Subcutaneous adipose tissue (tissue), 4 donors: Measurements from ENCODE around the gene FAM171A1. TPM values are rescaled to one million over a fixed set of nuclear protein-coding genes. Genes with fewer than 3 reads are reported as not detected.

Experiments used
- total RNA-seq, 4 donors: library from RNA; depleted of rRNA; stranded (reverse); fragments of >200 nt; gene quantifications; one replicate each; pipeline ENCODE4 v1.1.0, GENCODE V29; 2016
- TF ChIP-seq, protein P1 (sequence below): fragments of 450-650 bp; IDR thresholded peaks from one replicate; pipeline ENCODE4 v1.5.1; 2016; ENCODE audit warnings: low read depth, mild to moderate bottlenecking, control low read depth, antibody characterized with exemption, moderate library complexity

FAM171A1 gene
- total RNA-seq, 4 donors from 2014 or later: 9.2 to 23.6 (median 12.2) TPM

DNA sequence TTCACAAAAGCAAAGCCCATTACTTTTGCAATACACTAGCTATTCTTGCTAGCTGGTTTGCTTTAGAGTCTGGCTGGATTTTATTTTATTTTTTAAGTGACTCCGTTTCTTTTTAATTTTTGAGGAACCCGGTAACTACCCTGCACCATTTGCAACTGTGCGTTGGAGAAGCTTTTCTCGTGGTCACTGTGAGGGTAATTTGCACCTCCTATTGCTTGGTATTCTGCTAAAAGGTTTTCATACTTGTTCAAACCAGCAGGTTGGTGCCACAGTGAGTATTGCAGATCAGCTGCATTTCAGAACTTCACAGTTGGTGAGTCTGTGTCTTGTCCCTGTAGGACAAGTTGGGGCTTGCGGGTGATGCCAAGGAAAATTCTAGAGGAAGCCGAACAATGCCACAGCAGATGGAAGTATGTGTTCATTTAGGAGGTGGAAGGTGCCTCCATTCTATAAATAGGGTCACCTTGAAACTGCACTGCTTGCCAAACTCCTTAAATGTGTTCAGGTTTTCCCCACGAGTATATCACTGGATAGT is 198.7 kb downstream of the FAM171A1 start:
- TF ChIP-seq, protein P1, sequence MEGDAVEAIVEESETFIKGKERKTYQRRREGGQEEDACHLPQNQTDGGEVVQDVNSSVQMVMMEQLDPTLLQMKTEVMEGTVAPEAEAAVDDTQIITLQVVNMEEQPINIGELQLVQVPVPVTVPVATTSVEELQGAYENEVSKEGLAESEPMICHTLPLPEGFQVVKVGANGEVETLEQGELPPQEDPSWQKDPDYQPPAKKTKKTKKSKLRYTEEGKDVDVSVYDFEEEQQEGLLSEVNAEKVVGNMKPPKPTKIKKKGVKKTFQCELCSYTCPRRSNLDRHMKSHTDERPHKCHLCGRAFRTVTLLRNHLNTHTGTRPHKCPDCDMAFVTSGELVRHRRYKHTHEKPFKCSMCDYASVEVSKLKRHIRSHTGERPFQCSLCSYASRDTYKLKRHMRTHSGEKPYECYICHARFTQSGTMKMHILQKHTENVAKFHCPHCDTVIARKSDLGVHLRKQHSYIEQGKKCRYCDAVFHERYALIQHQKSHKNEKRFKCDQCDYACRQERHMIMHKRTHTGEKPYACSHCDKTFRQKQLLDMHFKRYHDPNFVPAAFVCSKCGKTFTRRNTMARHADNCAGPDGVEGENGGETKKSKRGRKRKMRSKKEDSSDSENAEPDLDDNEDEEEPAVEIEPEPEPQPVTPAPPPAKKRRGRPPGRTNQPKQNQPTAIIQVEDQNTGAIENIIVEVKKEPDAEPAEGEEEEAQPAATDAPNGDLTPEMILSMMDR: no peak

DNA sequence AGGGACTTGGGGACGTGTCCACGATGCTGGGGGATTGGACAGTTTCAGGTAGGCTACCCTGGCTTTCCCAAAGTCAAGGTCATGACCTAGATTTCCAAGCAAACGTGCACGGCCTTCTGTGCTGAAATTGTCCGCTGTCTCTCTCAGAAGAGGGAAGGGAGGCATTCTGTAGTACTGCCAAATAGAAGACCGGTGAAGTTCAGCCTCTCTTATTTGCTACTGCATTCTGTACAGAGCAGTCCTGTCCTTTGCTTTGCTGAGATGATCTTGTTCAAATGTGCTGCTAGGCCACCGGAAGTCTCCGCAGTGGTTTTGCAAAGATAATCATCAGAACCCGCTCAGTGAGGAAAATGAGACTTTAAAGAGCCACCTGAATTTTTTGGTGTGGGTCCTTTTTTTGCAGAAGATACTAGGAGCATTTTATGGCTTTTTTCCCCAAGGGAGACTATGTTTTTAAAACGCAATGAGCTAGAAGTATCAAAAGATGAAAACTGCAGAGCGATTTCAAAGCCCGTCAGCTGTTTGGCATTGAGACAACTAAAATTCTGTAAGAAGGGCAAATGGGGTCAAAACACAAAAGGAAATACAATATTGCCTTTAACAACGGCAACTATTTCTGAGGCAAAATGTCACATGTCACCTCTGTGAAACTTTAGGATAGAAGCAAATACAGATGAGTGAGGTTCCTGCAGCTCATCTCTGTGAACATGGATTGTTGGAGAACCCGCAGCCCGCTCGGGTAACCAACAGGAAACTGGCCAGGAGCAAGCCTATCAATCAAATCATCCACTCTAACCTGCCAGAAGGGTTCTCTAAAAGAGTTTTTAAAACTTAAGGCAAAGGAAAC is 201.3 kb downstream of the FAM171A1 start:
- TF ChIP-seq, protein P1: no peak

DNA sequence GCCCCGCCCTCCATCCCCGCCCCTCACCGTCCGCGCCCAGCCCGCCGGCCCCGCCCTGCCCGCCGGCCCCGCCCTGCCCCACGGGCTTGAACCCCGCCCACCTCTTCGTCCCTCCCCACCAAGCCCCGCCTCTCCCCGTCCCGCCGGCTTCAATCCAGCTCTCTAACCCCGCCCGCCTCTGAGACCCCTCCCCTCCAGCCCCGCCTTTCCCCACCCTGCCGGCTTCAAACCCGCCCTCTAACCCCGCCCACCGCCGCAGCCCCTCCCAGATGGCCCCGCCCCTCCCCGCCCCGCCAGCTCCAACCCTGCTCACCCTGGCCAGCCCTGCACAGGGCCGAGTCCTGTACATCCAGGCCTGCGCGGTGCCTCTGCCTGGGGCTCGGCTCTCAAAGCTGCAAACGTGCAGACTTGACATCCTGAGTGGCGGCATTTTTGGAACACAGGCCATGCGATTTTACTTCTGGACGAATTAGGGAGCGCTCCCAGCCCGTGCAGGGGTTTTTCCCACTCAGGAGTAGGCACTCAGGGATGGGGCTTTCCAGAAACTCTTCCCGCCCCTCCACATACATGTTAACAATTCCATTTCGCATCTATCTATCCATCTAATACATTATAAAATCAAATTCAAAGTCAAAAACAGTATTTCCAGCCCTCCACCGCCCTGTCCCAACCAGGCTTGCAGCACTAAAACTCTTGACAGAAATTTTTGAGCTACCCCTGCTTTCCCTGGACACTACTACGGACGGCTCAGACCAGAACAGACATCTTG is 202.1 kb downstream of the FAM171A1 start:
- TF ChIP-seq, protein P1: no peak

DNA sequence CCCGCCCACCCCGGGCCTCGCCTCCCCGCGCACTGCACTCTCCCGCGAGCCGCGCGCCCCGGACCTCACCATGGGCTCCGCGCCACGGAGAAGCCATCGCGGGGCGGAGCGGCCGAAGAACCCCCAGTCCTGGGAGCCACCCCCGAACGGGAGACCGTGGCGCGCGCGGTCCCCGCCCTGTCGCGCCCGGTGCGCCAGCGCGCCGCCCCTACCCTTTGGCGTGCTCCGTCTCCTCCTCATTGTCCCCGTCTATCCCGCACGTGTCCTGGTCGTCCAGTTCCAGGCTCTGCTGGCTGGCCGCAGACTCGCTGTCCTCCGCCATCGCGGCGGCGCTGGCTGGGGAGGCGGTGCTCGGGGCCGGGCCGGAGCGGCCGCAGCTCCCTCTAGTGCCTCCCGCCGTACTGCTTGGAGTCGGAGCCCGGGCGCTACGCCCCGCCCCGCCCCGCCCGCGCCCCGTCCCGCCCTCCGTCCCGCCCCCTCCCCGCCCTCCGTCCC is 202.8 kb downstream of the FAM171A1 start, which contains the start of gene NMT2:
Gene NMT2 (minus strand): TSS at position 403 of the 495 bp plus-strand sequence. CDS start 81 bp downstream, at position 322.
- TF ChIP-seq, protein P1: no peak

DNA sequence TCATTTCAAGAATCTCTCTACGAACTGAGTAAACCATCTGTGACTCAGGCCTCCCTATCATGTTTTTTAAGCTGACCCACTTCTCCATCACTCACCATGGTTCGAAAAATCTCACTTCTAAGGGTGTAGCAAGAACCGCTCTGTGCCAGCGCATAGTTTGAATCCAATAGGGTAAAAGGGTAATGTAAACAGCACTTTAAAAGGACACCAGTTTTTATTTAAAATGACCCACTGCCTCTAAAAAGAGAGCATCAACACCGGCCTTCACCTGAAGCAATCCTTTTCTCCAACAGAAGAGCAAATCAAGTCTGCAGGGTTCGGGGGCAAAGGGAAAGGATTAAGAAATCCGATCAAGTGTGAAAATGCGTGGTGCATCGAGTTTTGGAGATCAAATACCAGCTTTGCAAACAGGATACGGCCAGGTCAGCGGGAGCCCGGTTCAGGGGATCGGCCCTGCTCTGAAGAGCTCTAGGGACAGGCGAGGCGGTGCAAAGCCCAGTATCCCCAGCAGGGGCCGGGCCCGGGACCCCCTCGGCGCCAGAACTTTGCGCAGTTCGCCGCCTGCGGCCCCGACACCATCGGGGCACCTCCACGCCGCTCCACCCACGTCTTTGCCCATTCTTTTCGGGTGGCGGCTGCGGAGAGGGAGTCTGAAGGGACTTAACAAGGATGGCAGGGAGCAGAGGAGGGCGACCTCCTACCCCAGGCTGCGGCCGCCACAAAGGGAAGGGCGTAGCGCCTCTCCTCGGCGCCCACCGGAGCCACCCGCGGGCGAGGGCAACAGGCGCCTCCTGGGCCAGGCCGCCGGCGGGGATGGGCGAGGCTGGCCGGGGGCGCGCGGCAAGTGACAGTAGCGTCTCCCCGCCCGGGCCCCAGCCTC is 203.4 kb downstream of the FAM171A1 start:
- TF ChIP-seq, protein P1: no peak

DNA sequence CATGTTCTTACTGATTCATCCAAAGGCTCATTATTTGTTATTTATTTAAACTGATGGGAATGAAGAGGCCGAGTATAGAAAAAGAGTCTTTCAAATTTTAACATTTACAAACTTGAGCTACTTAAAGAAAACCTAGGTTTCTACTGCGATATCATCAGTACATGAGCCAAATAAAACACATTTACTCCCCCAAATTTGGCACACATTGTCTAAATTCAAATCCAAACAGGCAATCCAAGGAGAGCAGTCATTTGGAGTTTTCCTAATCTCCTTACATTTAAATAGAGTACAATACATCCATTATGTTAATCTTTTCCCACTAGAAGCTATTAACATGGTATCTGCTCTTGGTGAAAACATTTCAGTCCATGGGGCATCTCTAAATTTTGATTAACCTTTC is 204.8 kb downstream of the FAM171A1 start:
- TF ChIP-seq, protein P1: no peak
